H1 (cell line): ENCODE measurements around the gene SAMD7. TPM values are rescaled to one million over a fixed set of nuclear protein-coding genes. Genes with fewer than 3 reads are reported as not detected.

Experiments
- CTCF ChIA-PET: fragments of 300-600 bp; sonication (Branson Sonifier 250); formaldehyde crosslinking; loops from one replicate; lab custom pipeline; 2021; ENCODE audit not compliant: partially characterized antibody; lab: Charles Lee
- POLR2A ChIA-PET: fragments of 300-600 bp; sonication (Branson Sonifier 250); formaldehyde crosslinking; loops from one replicate; lab custom pipeline; 2021; ENCODE audit warnings: inconsistent platforms; ENCODE audit not compliant: partially characterized antibody; lab: Charles Lee
- DNase-seq, 2 experiments: peaks; one replicate each; pipeline versions ENCODE4 v3.0.0 to v3.0.0-alpha.2; 2010 to 2022; ENCODE audit warnings: low spot score in 2 of 2, low read depth in 1 of 2, mixed read lengths in 1 of 2
- FAIRE-seq: peaks from 2 replicates; lab custom pipeline; 2011; peaks lifted over from hg19 to GRCh38; lab: Jason Lieb, UNC
- H2AFZ ChIP-seq: 2 replicates; pipeline ENCODE4 v1.8.1; 2012; ENCODE audit warnings: low read length, inconsistent platforms
- H2AK5ac ChIP-seq: 2 replicates; pipeline ENCODE4 v1.6.1; 2013; ENCODE audit warnings: low read depth, low read length
- H2BK120ac ChIP-seq: replicated peaks from 2 replicates; pipeline ENCODE3; 2013; ENCODE audit warnings: low read depth, low read length, inconsistent platforms
- H2BK12ac ChIP-seq: 2 replicates; pipeline ENCODE4 v1.6.1; 2013; ENCODE audit warnings: low read depth, low read length
- H2BK15ac ChIP-seq: 2 replicates; pipeline ENCODE4 v1.6.1; 2013; ENCODE audit warnings: low read length
- H2BK20ac ChIP-seq: 2 replicates; pipeline ENCODE4 v1.6.1; 2013; ENCODE audit warnings: low read length
- H2BK5ac ChIP-seq: 2 replicates; pipeline ENCODE4 v1.6.1; 2013; ENCODE audit warnings: low read depth, low read length
- H3K14ac ChIP-seq: 2 replicates; pipeline ENCODE4 v1.6.1; 2013; ENCODE audit warnings: inconsistent platforms; ENCODE audit not compliant: insufficient read length
- H3K18ac ChIP-seq: 2 replicates; pipeline ENCODE4 v1.6.1; 2013; ENCODE audit warnings: low read length; ENCODE audit errors: extremely low read depth
- H3K23ac ChIP-seq: 2 replicates; pipeline ENCODE4 v1.6.1; 2013; ENCODE audit warnings: inconsistent platforms; ENCODE audit not compliant: insufficient read length
- H3K23me2 ChIP-seq: 2 replicates; pipeline ENCODE4 v1.6.1; 2013; ENCODE audit warnings: low read depth, low read length
- H3K27ac ChIP-seq: 2 replicates; pipeline ENCODE4 v1.6.1; 2011; ENCODE audit warnings: low read depth, low read length, inconsistent platforms
- H3K27me3 ChIP-seq, 4 experiments: replicated peaks in 1 of 4; 1 replicate in 1 of 4; 2 replicates in 3 of 4; pipeline versions ENCODE4 v1.6.1 to v1.8.1; 2011 to 2013; ENCODE audit warnings: low read length in 3 of 4, mild to moderate bottlenecking in 3 of 4, inconsistent platforms in 2 of 4, mixed read lengths in 2 of 4, moderate library complexity in 1 of 4; ENCODE audit not compliant: control insufficient read depth in 3 of 4, insufficient read depth in 3 of 4; ENCODE audit errors: extremely low read depth in 1 of 4
- H3K36me3 ChIP-seq, 4 experiments: 2 replicates each; pipeline versions ENCODE4 v1.6.1 to v1.8.1; 2011 to 2013; ENCODE audit warnings: mild to moderate bottlenecking in 4 of 4, low read length in 3 of 4, moderate library complexity in 2 of 4, control low read depth in 1 of 4, inconsistent platforms in 1 of 4; ENCODE audit not compliant: insufficient read depth in 4 of 4, control insufficient read depth in 2 of 4
- H3K4ac ChIP-seq: replicated peaks from 2 replicates; pipeline ENCODE3; 2013; ENCODE audit warnings: low read length, low read depth, mixed read lengths, inconsistent platforms; ENCODE audit not compliant: insufficient read length
- H3K4me1 ChIP-seq, 4 experiments: replicated peaks in 1 of 4; 1 replicate in 1 of 4; 2 replicates in 3 of 4; pipeline versions ENCODE4 v1.6.1 to v1.8.1; 2011 to 2013; ENCODE audit warnings: low read length in 3 of 4, inconsistent platforms in 2 of 4, mixed read lengths in 1 of 4; ENCODE audit not compliant: insufficient read depth in 4 of 4, control insufficient read depth in 3 of 4
- H3K4me2 ChIP-seq, 2 experiments: 2 replicates each; pipeline versions ENCODE4 v1.6.1 to v1.8.1; 2011 to 2013; ENCODE audit warnings: low read depth in 2 of 2, low read length in 2 of 2, control low read depth in 1 of 2, inconsistent platforms in 1 of 2, mild to moderate bottlenecking in 1 of 2; ENCODE audit not compliant: insufficient read depth in 1 of 2
- H3K4me3 ChIP-seq, 4 experiments: fragments of 200-600, 300-600 bp in 1 of 4; sonication (generic), shearing (Covaris generic), sonication (Bioruptor Twin) in 1 of 4; 2 replicates each; pipeline versions ENCODE4 v1.5.1 to v1.8.1; 2011 to 2016; ENCODE audit warnings: low read length in 4 of 4, low read depth in 3 of 4, control low read depth in 2 of 4, inconsistent platforms in 2 of 4, mild to moderate bottlenecking in 2 of 4, mixed read lengths in 1 of 4, moderate library complexity in 1 of 4; ENCODE audit not compliant: insufficient read depth in 2 of 4; ENCODE audit errors: extremely low read depth in 1 of 4
- H3K56ac ChIP-seq: replicated peaks from 2 replicates; pipeline ENCODE3; 2013; ENCODE audit warnings: low read depth, mild to moderate bottlenecking, mixed read lengths, low read length, inconsistent platforms; ENCODE audit not compliant: insufficient read length
- H3K79me1 ChIP-seq: 2 replicates; pipeline ENCODE4 v1.6.1; 2013; ENCODE audit warnings: low read depth, low read length, control low read depth
- H3K79me2 ChIP-seq, 2 experiments: 2 replicates each; pipeline versions ENCODE4 v1.6.1 to v1.8.1; 2012 to 2013; ENCODE audit warnings: low read length in 2 of 2, mild to moderate bottlenecking in 2 of 2, inconsistent platforms in 1 of 2; ENCODE audit not compliant: insufficient read depth in 2 of 2, control insufficient read depth in 1 of 2
- H3K9ac ChIP-seq, 4 experiments: replicated peaks in 1 of 4; 1 replicate in 1 of 4; 2 replicates in 3 of 4; pipeline versions ENCODE4 v1.6.1 to v1.8.1; 2011 to 2013; ENCODE audit warnings: low read depth in 3 of 4, low read length in 3 of 4, control low read depth in 2 of 4, mild to moderate bottlenecking in 2 of 4, moderate library complexity in 2 of 4, inconsistent platforms in 1 of 4; ENCODE audit errors: extremely low read depth in 1 of 4
- H3K9me3 ChIP-seq, 2 experiments: 2 replicates each; pipeline versions ENCODE4 v1.6.1 to v1.8.1; 2012 to 2013; ENCODE audit warnings: mild to moderate bottlenecking in 2 of 2, moderate library complexity in 2 of 2, control low read depth in 1 of 2, inconsistent platforms in 1 of 2, low read depth in 1 of 2, low read length in 1 of 2, mixed read lengths in 1 of 2; ENCODE audit not compliant: insufficient read depth in 2 of 2
- H4K20me1 ChIP-seq, 2 experiments: replicated peaks in 1 of 2; 2 replicates each; pipeline versions ENCODE3 to v1.8.1; 2011 to 2013; ENCODE audit warnings: inconsistent platforms in 2 of 2, low read length in 2 of 2, mild to moderate bottlenecking in 1 of 2; ENCODE audit not compliant: insufficient read depth in 2 of 2, control insufficient read depth in 1 of 2
- H4K5ac ChIP-seq: 2 replicates; pipeline ENCODE4 v1.6.1; 2013; ENCODE audit warnings: low read length, low read depth, mixed read lengths, inconsistent platforms; ENCODE audit not compliant: insufficient read length
- H4K8ac ChIP-seq: 2 replicates; pipeline ENCODE4 v1.8.0; 2013; ENCODE audit warnings: mild to moderate bottlenecking, moderate library complexity, low read length, inconsistent platforms; ENCODE audit not compliant: insufficient read depth; ENCODE audit errors: extremely low read depth
- H4K91ac ChIP-seq: replicated peaks from 2 replicates; pipeline ENCODE3; 2013; ENCODE audit warnings: low read length, mixed read lengths, inconsistent platforms; ENCODE audit not compliant: insufficient read length
- BCL11A ChIP-seq, 2 experiments: IDR thresholded peaks; one replicate each; pipeline ENCODE4 v1.6.1; 2011; ENCODE audit warnings: low read depth in 2 of 2, low read length in 2 of 2, mild to moderate bottlenecking in 2 of 2
- MAFK ChIP-seq: IDR thresholded peaks from 2 replicates; pipeline ENCODE4 v1.6.1; 2012; ENCODE audit warnings: low read depth, mild to moderate bottlenecking, improper control_type of control experiment, low read length
- WGBS, 2 experiments: shearing (Covaris generic) in 1 of 2; methylation state at CpG; one replicate each; pipeline versions ENCODE4 v1.1.6 to v1.1.7; 2013 to 2015; ENCODE audit warnings: low lambda C conversion rate in 2 of 2, mixed read lengths in 2 of 2, inconsistent platforms in 1 of 2, low coverage in 1 of 2, missing lambda C conversion rate in 1 of 2; ENCODE audit not compliant: insufficient replicate concordance in 2 of 2, insufficient coverage in 1 of 2, insufficient read length in 1 of 2; ENCODE audit errors: extremely low coverage in 1 of 2, missing lambda C conversion rate in 1 of 2; 5-methylcytosine and 5-hydroxymethylcytosine counted together
- polyA plus RNA-seq, 7 experiments: library from polyadenylated mRNA; depleted of rRNA in 3 of 7; stranded (reverse) in 5 of 7; unstranded in 2 of 7; fragments of >200 nt in 5 of 7; fragments of 200-250 nt in 2 of 7; gene quantifications; 1 replicate in 5 of 7; 2 replicates in 1 of 7; 4 replicates in 1 of 7; pipeline versions ENCODE4 v1.2.1 to v1.2.3, GENCODE V29; 2011 to 2013; ENCODE audit warnings: missing spikeins in 2 of 7, mixed read lengths in 2 of 7
- total RNA-seq: library from RNA; stranded (reverse); fragmentation: NEBNext Ultra II Directional; extraction: Animal tissue kit (Norgen Biotek cat#: 25700); gene quantifications from 2 replicates; pipeline ENCODE4 v1.2.1, GENCODE V29; 2021
- TF ChIP-seq, protein P1 (sequence below): IDR thresholded peaks from 2 replicates; pipeline ENCODE4 v1.6.1; 2011; ENCODE audit warnings: low read depth, mild to moderate bottlenecking, low read length; ENCODE audit not compliant: insufficient read depth

SAMD7 gene
- total and polyA plus RNA-seq, 2 of the 8 experiments (the other 6 are each of a cell fraction or from before 2014, with no cell fraction given) = not detected

DNA sequence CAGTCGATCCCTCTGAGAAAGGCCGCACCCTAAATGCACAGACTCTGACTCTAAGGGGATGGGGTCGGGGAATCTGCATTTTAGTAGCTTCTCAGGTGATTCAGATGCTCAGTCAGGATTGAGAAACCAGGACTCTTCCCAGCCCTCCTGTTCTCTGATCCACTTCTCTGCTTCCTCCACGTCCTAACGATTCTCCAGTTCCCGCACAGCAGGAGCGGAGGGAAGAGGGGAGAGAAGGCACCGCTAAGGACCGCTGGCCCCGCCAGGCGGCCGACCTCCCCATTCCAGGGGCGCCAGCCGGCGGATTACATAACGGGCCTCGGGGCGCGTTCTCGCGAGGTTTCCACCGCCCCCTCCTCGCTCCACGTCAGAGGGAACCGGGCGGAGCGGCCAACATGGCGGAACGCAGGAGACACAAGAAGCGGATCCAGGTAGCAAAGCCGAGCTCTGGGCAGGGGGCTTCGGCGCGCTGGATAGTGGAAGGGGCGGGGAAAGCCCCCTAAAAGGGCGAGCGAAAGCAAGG is 55.1 kb downstream of the SAMD7 start, which contains the start of gene SEC62:
Gene SEC62, plus strand, starts transcription at position 380 of the 523 bp plus-strand sequence. Its CDS starts 16 bp downstream, at position 396.
- ChIA-PET POLR2A (interaction anchor here (0.6 to 3.8 kb wide), 20 partner anchors 9 to 1313 kb away, joined by 3 to 22 read pairs (median 4); no protein-coding TSS in a partner anchor), CTCF (interaction anchor here (1.0 to 3.0 kb wide), 8 partner anchors 12 to 427 kb away, joined by 3 to 37 read pairs (median 3); partner anchors contain the start of gene LRRC31)
- peaks cover 0 to 12% (median 1%) of the 10 kb centered on the region in 4 experiments; a peak in 3 of 7 replicates for H3K4me1 ChIP-seq
- peak within 1 kb of the TSS; percentile 76 to 84 for H3K4me2 ChIP-seq
- H2BK15ac ChIP-seq = no peak within 1 kb of the TSS
- H3K23ac ChIP-seq = no peak within 1 kb of the TSS
- H3K23me2 ChIP-seq = peaks cover 7% of the 10 kb centered on the region
- peak within 1 kb of the TSS; percentile 90 for H2AFZ ChIP-seq
- H2AK5ac ChIP-seq = no peak within 1 kb of the TSS; the same call in 1 of the 2 replicates
- H4K91ac ChIP-seq = no peak within 1 kb of the TSS
- H3K18ac ChIP-seq = peak within 1 kb of the TSS; percentile 54
- H4K5ac ChIP-seq = peak within 1 kb of the TSS; percentile 18
- H4K20me1 ChIP-seq = peaks cover 6% of the 10 kb centered on the region in 2 experiments
- H2BK5ac ChIP-seq = peak within 1 kb of the TSS; percentile 79
- WGBS, 2 experiments = 5% methylated on average over 21 of the region's 37 CpGs; no CpG with 5 or more reads in 1 of the 2 experiments
- H3K27ac ChIP-seq = peak within 1 kb of the TSS; percentile 82
- peaks cover 0 to 6% (median 0%) of the 10 kb centered on the region in 4 experiments; a peak in 1 of 8 replicates for H3K36me3 ChIP-seq
- H3K79me1 ChIP-seq = peaks cover 3% of the 10 kb centered on the region; the same call in 1 of the 2 replicates
- H2BK20ac ChIP-seq = no peak within 1 kb of the TSS
- peak within 1 kb of the TSS; percentile 85 to 98 (median 90) for H3K4me3 ChIP-seq
- no peak for FAIRE-seq
- H4K8ac ChIP-seq = peak within 1 kb of the TSS; percentile 97; the same call in 1 of the 2 replicates
- DNase-seq = peak; percentile 85 to 98
- no peak within 1 kb of the TSS for H3K14ac ChIP-seq
- no peaks in the 10 kb centered on the region for H3K27me3 ChIP-seq
- no peak within 1 kb of the TSS; the same call in 1 of the 2 replicates for H2BK12ac ChIP-seq
- peak within 1 kb of the TSS; percentile 75 to 96 (median 90) for H3K9ac ChIP-seq
- H3K79me2 ChIP-seq = peaks cover 11 to 46% of the 10 kb centered on the region in 2 experiments
- H3K56ac ChIP-seq = no peak within 1 kb of the TSS
- no peak within 1 kb of the TSS for H2BK120ac ChIP-seq
- H3K9me3 ChIP-seq = no peaks in the 10 kb centered on the region
- H3K4ac ChIP-seq = peak within 1 kb of the TSS; percentile 32
- no peak for TF ChIP-seq BCL11A (IDR thresholded peaks at IDR 0.05; ENCODE audit: low read depth in 2 of 2, low read length in 2 of 2)
- TF ChIP-seq, protein P1, sequence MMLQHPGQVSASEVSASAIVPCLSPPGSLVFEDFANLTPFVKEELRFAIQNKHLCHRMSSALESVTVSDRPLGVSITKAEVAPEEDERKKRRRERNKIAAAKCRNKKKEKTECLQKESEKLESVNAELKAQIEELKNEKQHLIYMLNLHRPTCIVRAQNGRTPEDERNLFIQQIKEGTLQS = no peak
- no peak for TF ChIP-seq MAFK
